Right renal cortex interstitium (tissue), 3 donors: ENCODE data around the gene MDFI. TPM values are rescaled to one million over a fixed set of nuclear protein-coding genes. Genes with fewer than 3 reads are reported as not detected.

Experiments
- DNase-seq, 3 donors: peaks; one replicate each; pipeline ENCODE4 v3.0.0-alpha.2; 2013; ENCODE audit warnings: low read depth in 3 of 3, low spot score in 2 of 3
- polyA plus RNA-seq, 3 donors: library from polyadenylated mRNA; unstranded; fragments of 120-200 nt; gene quantifications; one replicate each; pipeline ENCODE4 v1.2.1, GENCODE V29; 2013; ENCODE audit not compliant: insufficient read length in 3 of 3

MDFI gene
- polyA plus RNA-seq, 3 donors = 32.0 to 37.5 (median 35.3) TPM

GRCh38 chr6:41684311-41685180 is 46.3 kb downstream of the MDFI start:
- DNase-seq = no peak

- DNase-seq = no peak
Measured at GRCh38 chr6:41685641-41686380, 47.5 kb downstream of the MDFI start.

- no peak for DNase-seq
Measured at GRCh38 chr6:41687501-41688175, 49.4 kb downstream of the MDFI start.

GRCh38 chr6:41688256-41688965 is 50.1 kb downstream of the MDFI start:
- DNase-seq = no peak

- no peak for DNase-seq
Measured at GRCh38 chr6:41689171-41690008, 51.1 kb downstream of the MDFI start.

- DNase-seq = no peak
Measured at GRCh38 chr6:41690541-41691330, 52.5 kb downstream of the MDFI start.

GRCh38 chr6:41691426-41692079 is 53.3 kb downstream of the MDFI start:
- no peak for DNase-seq

GRCh38 chr6:41692080-41692675 is 53.9 kb downstream of the MDFI start:
- no peak for DNase-seq

- DNase-seq = no peak
Measured at GRCh38 chr6:41692730-41693129, 54.5 kb downstream of the MDFI start.

- no peak for DNase-seq
Measured at GRCh38 chr6:41693281-41694240, 55.3 kb downstream of the MDFI start.

GRCh38 chr6:41694815-41695526 is 56.7 kb downstream of the MDFI start:
- no peak for DNase-seq

GRCh38 chr6:41695825-41696224 is 57.6 kb downstream of the MDFI start:
- no peak for DNase-seq

- no peak for DNase-seq
Measured at GRCh38 chr6:41696788-41697187, 58.5 kb downstream of the MDFI start.

- DNase-seq = no peak
Measured at GRCh38 chr6:41697861-41698781, 59.9 kb downstream of the MDFI start.

- DNase-seq = no peak
Measured at GRCh38 chr6:41699063-41699462, 60.8 kb downstream of the MDFI start.
